Neural crest cell (in vitro differentiated cells): ENCODE data around the gene PVR. TPM values are rescaled to one million over a fixed set of nuclear protein-coding genes. Genes with fewer than 3 reads are reported as not detected.

Experiments
- DNase-seq: peaks from one replicate; pipeline ENCODE4 v3.0.0; 2021; ENCODE audit warnings: low read depth, mixed read lengths, low spot score
- H3K27ac Mint-ChIP-seq: one replicate; pipeline ENCODE4 v1.8.0; 2021; ENCODE audit warnings: mild to moderate bottlenecking, mixed read lengths; ENCODE audit not compliant: unreplicated experiment
- H3K27me3 Mint-ChIP-seq: 2 replicates; pipeline ENCODE4 v1.8.0; 2021; ENCODE audit warnings: low read depth, mild to moderate bottlenecking, mixed read lengths
- H3K36me3 Mint-ChIP-seq: 2 replicates; pipeline ENCODE4 v1.8.0; 2021; ENCODE audit warnings: low read depth, mild to moderate bottlenecking, mixed read lengths
- H3K4me1 Mint-ChIP-seq: 2 replicates; pipeline ENCODE4 v1.8.0; 2021; ENCODE audit warnings: mixed read lengths
- H3K4me3 Mint-ChIP-seq: one replicate; pipeline ENCODE4 v1.8.0; 2021; ENCODE audit warnings: mild to moderate bottlenecking, mixed read lengths
- H3K9me3 Mint-ChIP-seq: 2 replicates; pipeline ENCODE4 v1.8.0; 2021; ENCODE audit warnings: mixed read lengths
- CTCF ChIP-seq: fragments of 200-600 bp; sonication (generic); conservative IDR thresholded peaks from 2 replicates; pipeline ENCODE4 v1.5.0; 2021; ENCODE audit warnings: antibody characterized with exemption, mild to moderate bottlenecking
- total RNA-seq: library from RNA; stranded (reverse); gene quantifications from 2 replicates; pipeline ENCODE4 v1.2.1, GENCODE V29; 2021

The PVR gene
- total RNA-seq, 1 donor from 2014 or later = 20.4 TPM

GRCh38 chr19:44613295-44614178, 30.2 kb upstream of the PVR start, which contains the start of gene IGSF23:
IGSF23 (plus strand) TSS chr19:44613563; CDS start chr19:44613646, 83 bp downstream.
- no peak for DNase-seq
- no peak within 1 kb of the TSS for H3K4me3 Mint-ChIP-seq
- H3K4me1 Mint-ChIP-seq = no peaks in the 10 kb centered on the region
- H3K36me3 Mint-ChIP-seq = no peaks in the 10 kb centered on the region
- no peak within 1 kb of the TSS for H3K27ac Mint-ChIP-seq
- no peak for TF ChIP-seq CTCF
- no peaks in the 10 kb centered on the region for H3K9me3 Mint-ChIP-seq
- H3K27me3 Mint-ChIP-seq = peaks cover 5% of the 10 kb centered on the region

- TF ChIP-seq CTCF = no peak
- Mint-ChIP-seq H3K9me3 (no peaks in the 10 kb centered on the region), H3K27me3 (peaks cover 5% of the 10 kb centered on the region), H3K4me1 (no peaks in the 10 kb centered on the region), H3K27ac (no peak overlapping the region), H3K4me3 (no peak overlapping the region), H3K36me3 (no peaks in the 10 kb centered on the region)
- no peak for DNase-seq
Measured at GRCh38 chr19:44614313-44614712, 29.4 kb upstream of the PVR start.

GRCh38 chr19:44615863-44616247, 27.9 kb upstream of the PVR start:
- Mint-ChIP-seq H3K36me3 (no peaks in the 10 kb centered on the region), H3K4me3 (no peak overlapping the region), H3K9me3 (no peaks in the 10 kb centered on the region), H3K27me3 (peaks cover 2% of the 10 kb centered on the region), H3K27ac (no peak overlapping the region), H3K4me1 (no peaks in the 10 kb centered on the region)
- DNase-seq = no peak
- no peak for TF ChIP-seq CTCF

GRCh38 chr19:44617110-44617880, 26.4 kb upstream of the PVR start:
- H3K27me3 Mint-ChIP-seq = peaks cover 2% of the 10 kb centered on the region
- no peaks in the 10 kb centered on the region for H3K36me3 Mint-ChIP-seq
- TF ChIP-seq CTCF = no peak
- DNase-seq = no peak
- H3K4me3 Mint-ChIP-seq = no peak overlapping the region
- H3K27ac Mint-ChIP-seq = no peak overlapping the region
- H3K4me1 Mint-ChIP-seq = no peaks in the 10 kb centered on the region
- H3K9me3 Mint-ChIP-seq = no peaks in the 10 kb centered on the region

- H3K4me3 Mint-ChIP-seq = no peak overlapping the region
- no peak for TF ChIP-seq CTCF
- H3K4me1 Mint-ChIP-seq = no peaks in the 10 kb centered on the region
- H3K27me3 Mint-ChIP-seq = no peaks in the 10 kb centered on the region
- no peak for DNase-seq
- H3K9me3 Mint-ChIP-seq = no peaks in the 10 kb centered on the region
- no peaks in the 10 kb centered on the region for H3K36me3 Mint-ChIP-seq
- H3K27ac Mint-ChIP-seq = no peak overlapping the region
Measured at GRCh38 chr19:44618640-44619357, 24.9 kb upstream of the PVR start.
